ENCODE measurements around the gene GPC5. TPM values are rescaled to one million over a fixed set of nuclear protein-coding genes. Genes with fewer than 3 reads are reported as not detected.

GPC5 gene
- total RNA-seq, 3 donors from 2014 or later: 0.51 to 1.2 TPM; not detected in 1

- DNase-seq (no peak), ATAC-seq (no peak)
- peaks cover 6% of the 10 kb centered on the region for H3K4me1 ChIP-seq (ENCODE audit: low read depth)
- TF ChIP-seq, protein P1, sequence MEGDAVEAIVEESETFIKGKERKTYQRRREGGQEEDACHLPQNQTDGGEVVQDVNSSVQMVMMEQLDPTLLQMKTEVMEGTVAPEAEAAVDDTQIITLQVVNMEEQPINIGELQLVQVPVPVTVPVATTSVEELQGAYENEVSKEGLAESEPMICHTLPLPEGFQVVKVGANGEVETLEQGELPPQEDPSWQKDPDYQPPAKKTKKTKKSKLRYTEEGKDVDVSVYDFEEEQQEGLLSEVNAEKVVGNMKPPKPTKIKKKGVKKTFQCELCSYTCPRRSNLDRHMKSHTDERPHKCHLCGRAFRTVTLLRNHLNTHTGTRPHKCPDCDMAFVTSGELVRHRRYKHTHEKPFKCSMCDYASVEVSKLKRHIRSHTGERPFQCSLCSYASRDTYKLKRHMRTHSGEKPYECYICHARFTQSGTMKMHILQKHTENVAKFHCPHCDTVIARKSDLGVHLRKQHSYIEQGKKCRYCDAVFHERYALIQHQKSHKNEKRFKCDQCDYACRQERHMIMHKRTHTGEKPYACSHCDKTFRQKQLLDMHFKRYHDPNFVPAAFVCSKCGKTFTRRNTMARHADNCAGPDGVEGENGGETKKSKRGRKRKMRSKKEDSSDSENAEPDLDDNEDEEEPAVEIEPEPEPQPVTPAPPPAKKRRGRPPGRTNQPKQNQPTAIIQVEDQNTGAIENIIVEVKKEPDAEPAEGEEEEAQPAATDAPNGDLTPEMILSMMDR (IDR thresholded peaks at IDR 0.05): no peak
- no peak overlapping the region for H3K4me3 ChIP-seq
- H3K36me3 ChIP-seq (ENCODE audit: low read depth): no peaks in the 10 kb centered on the region
- intact Hi-C loops (cut with DNase I, micrococcal nuclease): no loop called here
- H3K9me3 ChIP-seq: no peaks in the 10 kb centered on the region
Measured at GRCh38 chr13:91397595-91397994, 826 bp upstream of the GPC5 start.

GRCh38 chr13:91399189-91400062 is 1.0 kb downstream of the GPC5 start:
- H3K4me1 ChIP-seq (ENCODE audit: low read depth): peaks cover 6% of the 10 kb centered on the region
- no peaks in the 10 kb centered on the region for H3K9me3 ChIP-seq
- intact Hi-C loops (cut with DNase I, micrococcal nuclease): no loop called here
- TF ChIP-seq, protein P1 (IDR thresholded peaks at IDR 0.05): no peak
- no peaks in the 10 kb centered on the region for H3K36me3 ChIP-seq (ENCODE audit: low read depth)
- ATAC-seq: no peak
- DNase-seq: peak in 1 of 3 donors; percentile 43
- H3K4me3 ChIP-seq: no peak overlapping the region

- ATAC-seq (no peak), DNase-seq (no peak)
- H3K4me3 ChIP-seq: no peak overlapping the region
- H3K9me3 ChIP-seq: no peaks in the 10 kb centered on the region
- no peaks in the 10 kb centered on the region for H3K36me3 ChIP-seq (ENCODE audit: low read depth)
- intact Hi-C loops (cut with DNase I, micrococcal nuclease): no loop called here
- H3K4me1 ChIP-seq (ENCODE audit: low read depth): peaks cover 6% of the 10 kb centered on the region
- TF ChIP-seq, protein P1 (IDR thresholded peaks at IDR 0.05): no peak
Measured at GRCh38 chr13:91400063-91400399, 1.6 kb downstream of the GPC5 start.

GRCh38 chr13:91400671-91401070 is 2.2 kb downstream of the GPC5 start:
- intact Hi-C loops (cut with DNase I, micrococcal nuclease): no loop called here
- Histone ChIP-seq H3K4me3 (no peak overlapping the region), H3K36me3 (ENCODE audit: low read depth) (no peaks in the 10 kb centered on the region), H3K9me3 (no peaks in the 10 kb centered on the region), H3K4me1 (ENCODE audit: low read depth) (peaks cover 6% of the 10 kb centered on the region)
- TF ChIP-seq, protein P1 (IDR thresholded peaks at IDR 0.05): no peak
- DNase-seq (no peak), ATAC-seq (no peak)

GRCh38 chr13:91401920-91402319 is 3.5 kb downstream of the GPC5 start:
- no peaks in the 10 kb centered on the region for H3K9me3 ChIP-seq
- ATAC-seq (no peak), DNase-seq (no peak)
- peaks cover 6% of the 10 kb centered on the region for H3K4me1 ChIP-seq (ENCODE audit: low read depth)
- H3K4me3 ChIP-seq: no peak overlapping the region
- no peaks in the 10 kb centered on the region for H3K36me3 ChIP-seq (ENCODE audit: low read depth)
- intact Hi-C loops (cut with DNase I, micrococcal nuclease): no loop called here
- TF ChIP-seq, protein P1 (IDR thresholded peaks at IDR 0.05): no peak

Data from mucosa of descending colon (tissue), 3 donors.